ENCODE measurements around the gene ARRDC3. TPM values are rescaled to one million over a fixed set of nuclear protein-coding genes. Genes with fewer than 3 reads are reported as not detected.

The ARRDC3 gene
- polyA plus RNA-seq, 1 donor from 2014 or later, result 297 TPM

GRCh38 chr5:91407204-91407603 is 24.1 kb upstream of the ARRDC3 start:
- no peaks in the 10 kb centered on the region for H3K9me2 ChIP-seq (ENCODE audit: insufficient read depth, low read length)
- no peaks in the 10 kb centered on the region for H3K9me3 ChIP-seq (ENCODE audit: low read length)
- H2AFZ ChIP-seq (ENCODE audit: low read depth, low read length), result no peak overlapping the region
- no peaks in the 10 kb centered on the region for H3F3A ChIP-seq (ENCODE audit: insufficient read depth, low read length, poor library complexity, severe bottlenecking)
- H3K27ac ChIP-seq (ENCODE audit: low read length), result no peak overlapping the region
- no peaks in the 10 kb centered on the region for H3K27me3 ChIP-seq (ENCODE audit: insufficient read depth, low read depth, low read length)
- no peak overlapping the region for H3K9ac ChIP-seq (ENCODE audit: low read length)
- no peak overlapping the region for H3K4me3 ChIP-seq (ENCODE audit: low read length)
- H4K20me1 ChIP-seq (ENCODE audit: insufficient read depth), result no peaks in the 10 kb centered on the region
- H3K79me2 ChIP-seq (replicated peaks; ENCODE audit: insufficient read depth, low read length), result no peaks in the 10 kb centered on the region
- H3K4me2 ChIP-seq (ENCODE audit: low read length), result no peak overlapping the region
- TF ChIP-seq, protein P1, sequence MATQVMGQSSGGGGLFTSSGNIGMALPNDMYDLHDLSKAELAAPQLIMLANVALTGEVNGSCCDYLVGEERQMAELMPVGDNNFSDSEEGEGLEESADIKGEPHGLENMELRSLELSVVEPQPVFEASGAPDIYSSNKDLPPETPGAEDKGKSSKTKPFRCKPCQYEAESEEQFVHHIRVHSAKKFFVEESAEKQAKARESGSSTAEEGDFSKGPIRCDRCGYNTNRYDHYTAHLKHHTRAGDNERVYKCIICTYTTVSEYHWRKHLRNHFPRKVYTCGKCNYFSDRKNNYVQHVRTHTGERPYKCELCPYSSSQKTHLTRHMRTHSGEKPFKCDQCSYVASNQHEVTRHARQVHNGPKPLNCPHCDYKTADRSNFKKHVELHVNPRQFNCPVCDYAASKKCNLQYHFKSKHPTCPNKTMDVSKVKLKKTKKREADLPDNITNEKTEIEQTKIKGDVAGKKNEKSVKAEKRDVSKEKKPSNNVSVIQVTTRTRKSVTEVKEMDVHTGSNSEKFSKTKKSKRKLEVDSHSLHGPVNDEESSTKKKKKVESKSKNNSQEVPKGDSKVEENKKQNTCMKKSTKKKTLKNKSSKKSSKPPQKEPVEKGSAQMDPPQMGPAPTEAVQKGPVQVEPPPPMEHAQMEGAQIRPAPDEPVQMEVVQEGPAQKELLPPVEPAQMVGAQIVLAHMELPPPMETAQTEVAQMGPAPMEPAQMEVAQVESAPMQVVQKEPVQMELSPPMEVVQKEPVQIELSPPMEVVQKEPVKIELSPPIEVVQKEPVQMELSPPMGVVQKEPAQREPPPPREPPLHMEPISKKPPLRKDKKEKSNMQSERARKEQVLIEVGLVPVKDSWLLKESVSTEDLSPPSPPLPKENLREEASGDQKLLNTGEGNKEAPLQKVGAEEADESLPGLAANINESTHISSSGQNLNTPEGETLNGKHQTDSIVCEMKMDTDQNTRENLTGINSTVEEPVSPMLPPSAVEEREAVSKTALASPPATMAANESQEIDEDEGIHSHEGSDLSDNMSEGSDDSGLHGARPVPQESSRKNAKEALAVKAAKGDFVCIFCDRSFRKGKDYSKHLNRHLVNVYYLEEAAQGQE (IDR thresholded peaks at IDR 0.05; ENCODE audit: borderline replicate concordance), result no peak
- TF ChIP-seq RAD21 (conservative IDR thresholded peaks at IDR 0.05) (no peak), POLR2AphosphoS5 (IDR thresholded peaks at IDR 0.05) (no peak), MXI1 (conservative IDR thresholded peaks at IDR 0.05; ENCODE audit: poor library complexity, severe bottlenecking) (no peak), EZH2 (IDR thresholded peaks at IDR 0.05; ENCODE audit: borderline replicate concordance, insufficient read depth, low read length, poor library complexity, severe bottlenecking) (no peak), SMC3 (conservative IDR thresholded peaks at IDR 0.05; ENCODE audit: poor library complexity) (no peak), EP300 (conservative IDR thresholded peaks at IDR 0.05; ENCODE audit: poor library complexity, severe bottlenecking) (no peak)
- no peaks in the 10 kb centered on the region for H3K36me3 ChIP-seq (ENCODE audit: insufficient read depth, low read length)

GRCh38 chr5:91403438-91403837 is 20.3 kb upstream of the ARRDC3 start:
- Histone ChIP-seq H3K27me3 (ENCODE audit: insufficient read depth, low read depth, low read length) (no peaks in the 10 kb centered on the region), H3K9me3 (ENCODE audit: low read length) (no peaks in the 10 kb centered on the region), H4K20me1 (ENCODE audit: insufficient read depth) (no peaks in the 10 kb centered on the region), H3K27ac (ENCODE audit: low read length) (no peak overlapping the region), H3K9me2 (ENCODE audit: insufficient read depth, low read length) (no peaks in the 10 kb centered on the region), H3K9ac (ENCODE audit: low read length) (no peak overlapping the region), H3K4me2 (ENCODE audit: low read length) (no peak overlapping the region), H3K79me2 (replicated peaks; ENCODE audit: insufficient read depth, low read length) (no peaks in the 10 kb centered on the region), H3K4me3 (ENCODE audit: low read length) (no peak overlapping the region), H3K36me3 (ENCODE audit: insufficient read depth, low read length) (no peaks in the 10 kb centered on the region), H3F3A (ENCODE audit: insufficient read depth, low read length, poor library complexity, severe bottlenecking) (no peaks in the 10 kb centered on the region), H2AFZ (ENCODE audit: low read depth, low read length) (no peak overlapping the region)
- TF ChIP-seq, protein P1 (IDR thresholded peaks at IDR 0.05; ENCODE audit: borderline replicate concordance), result no peak
- no peak for TF ChIP-seq EP300 (conservative IDR thresholded peaks at IDR 0.05; ENCODE audit: poor library complexity, severe bottlenecking)
- no peak for TF ChIP-seq MXI1 (conservative IDR thresholded peaks at IDR 0.05; ENCODE audit: poor library complexity, severe bottlenecking)
- TF ChIP-seq, protein P2, sequence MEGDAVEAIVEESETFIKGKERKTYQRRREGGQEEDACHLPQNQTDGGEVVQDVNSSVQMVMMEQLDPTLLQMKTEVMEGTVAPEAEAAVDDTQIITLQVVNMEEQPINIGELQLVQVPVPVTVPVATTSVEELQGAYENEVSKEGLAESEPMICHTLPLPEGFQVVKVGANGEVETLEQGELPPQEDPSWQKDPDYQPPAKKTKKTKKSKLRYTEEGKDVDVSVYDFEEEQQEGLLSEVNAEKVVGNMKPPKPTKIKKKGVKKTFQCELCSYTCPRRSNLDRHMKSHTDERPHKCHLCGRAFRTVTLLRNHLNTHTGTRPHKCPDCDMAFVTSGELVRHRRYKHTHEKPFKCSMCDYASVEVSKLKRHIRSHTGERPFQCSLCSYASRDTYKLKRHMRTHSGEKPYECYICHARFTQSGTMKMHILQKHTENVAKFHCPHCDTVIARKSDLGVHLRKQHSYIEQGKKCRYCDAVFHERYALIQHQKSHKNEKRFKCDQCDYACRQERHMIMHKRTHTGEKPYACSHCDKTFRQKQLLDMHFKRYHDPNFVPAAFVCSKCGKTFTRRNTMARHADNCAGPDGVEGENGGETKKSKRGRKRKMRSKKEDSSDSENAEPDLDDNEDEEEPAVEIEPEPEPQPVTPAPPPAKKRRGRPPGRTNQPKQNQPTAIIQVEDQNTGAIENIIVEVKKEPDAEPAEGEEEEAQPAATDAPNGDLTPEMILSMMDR (IDR thresholded peaks at IDR 0.05; ENCODE audit: poor library complexity, severe bottlenecking), result no peak
- no peak for TF ChIP-seq RAD21 (conservative IDR thresholded peaks at IDR 0.05)
- no peak for TF ChIP-seq TAF1 (IDR thresholded peaks at IDR 0.05; ENCODE audit: low read depth)
- no peak for TF ChIP-seq EZH2 (IDR thresholded peaks at IDR 0.05; ENCODE audit: borderline replicate concordance, insufficient read depth, low read length, poor library complexity, severe bottlenecking)
- TF ChIP-seq POLR2AphosphoS5 (IDR thresholded peaks at IDR 0.05), result no peak
- no peak for TF ChIP-seq SMC3 (conservative IDR thresholded peaks at IDR 0.05; ENCODE audit: poor library complexity)

Measured in neural cell (in vitro differentiated cells).